DOHH2 (cell line): ENCODE results near the gene RHEX.

ENCODE experiments used
- H3F3A ChIP-seq: fragments of 200-600 bp; sonication (generic), shearing (Covaris generic); 2 replicates; pipeline ENCODE4 v1.6.0; 2016; ENCODE audit warnings: antibody characterized with exemption, mild to moderate bottlenecking; ENCODE audit not compliant: control insufficient read depth, insufficient read depth
- H3K27ac ChIP-seq: fragments of 200-600 bp; sonication (generic); 2 replicates; pipeline ENCODE4 v1.5.1; 2014; ENCODE audit warnings: low read depth, mild to moderate bottlenecking, low read length, moderate library complexity
- H3K27me3 ChIP-seq: fragments of 200-600 bp; sonication (generic); 2 replicates; pipeline ENCODE4 v1.6.1; 2014; ENCODE audit warnings: mild to moderate bottlenecking, low read length, mixed read lengths; ENCODE audit not compliant: control insufficient read depth
- H3K36me3 ChIP-seq: fragments of 200-600 bp; sonication (generic); 2 replicates; pipeline ENCODE4 v1.6.1; 2014; ENCODE audit warnings: mild to moderate bottlenecking, low read length, moderate library complexity, mixed read lengths; ENCODE audit not compliant: control insufficient read depth
- H3K4me1 ChIP-seq: fragments of 200-600 bp; sonication (generic); 2 replicates; pipeline ENCODE4 v1.6.1; 2014; ENCODE audit warnings: mild to moderate bottlenecking, low read length, mixed read lengths; ENCODE audit not compliant: control insufficient read depth
- H3K4me2 ChIP-seq: fragments of 200-600 bp; sonication (generic); 2 replicates; pipeline ENCODE4 v1.6.0; 2014; ENCODE audit warnings: mild to moderate bottlenecking, low read length, moderate library complexity
- H3K4me3 ChIP-seq: fragments of 200-600 bp; sonication (generic); 2 replicates; pipeline ENCODE4 v1.5.1; 2014; ENCODE audit warnings: mild to moderate bottlenecking, low read length, mixed read lengths
- H3K79me2 ChIP-seq: fragments of 200-600 bp; sonication (generic); 2 replicates; pipeline ENCODE4 v1.6.1; 2014; ENCODE audit warnings: mild to moderate bottlenecking, low read length, mixed read lengths; ENCODE audit not compliant: control insufficient read depth
- H3K9me2 ChIP-seq: fragments of 200-600 bp; sonication (generic); replicated peaks from 2 replicates; pipeline ENCODE4 v1.6.1; 2014; ENCODE audit warnings: mild to moderate bottlenecking, low read length, mixed read lengths; ENCODE audit not compliant: control insufficient read depth
- H3K9me3 ChIP-seq: fragments of 200-600 bp; sonication (generic); 2 replicates; pipeline ENCODE4 v1.6.1; 2014; ENCODE audit warnings: antibody characterized with exemption, low read length, mixed read lengths; ENCODE audit not compliant: control insufficient read depth, insufficient read depth
- H4K20me1 ChIP-seq: fragments of 200-600 bp; sonication (generic); 2 replicates; pipeline ENCODE4 v1.6.0; 2014; ENCODE audit warnings: low read depth, mild to moderate bottlenecking, antibody characterized with exemption, low read length, moderate library complexity; ENCODE audit not compliant: control insufficient read depth, insufficient read depth
- EZH2phosphoT487 ChIP-seq: fragments of 200-600 bp; sonication (generic); IDR thresholded peaks from 2 replicates; pipeline ENCODE4 v1.6.1; 2017; ENCODE audit warnings: borderline replicate concordance, mild to moderate bottlenecking, antibody characterized with exemption, low read length, moderate library complexity, mixed read lengths
- TF ChIP-seq, protein P1 (sequence below): fragments of 200-600 bp; sonication (generic); IDR thresholded peaks from one replicate; pipeline ENCODE4 v1.5.1; 2014; ENCODE audit warnings: antibody characterized with exemption, mild to moderate bottlenecking, low read depth, low read length; ENCODE audit not compliant: poor library complexity, severe bottlenecking

The RHEX gene

DNA sequence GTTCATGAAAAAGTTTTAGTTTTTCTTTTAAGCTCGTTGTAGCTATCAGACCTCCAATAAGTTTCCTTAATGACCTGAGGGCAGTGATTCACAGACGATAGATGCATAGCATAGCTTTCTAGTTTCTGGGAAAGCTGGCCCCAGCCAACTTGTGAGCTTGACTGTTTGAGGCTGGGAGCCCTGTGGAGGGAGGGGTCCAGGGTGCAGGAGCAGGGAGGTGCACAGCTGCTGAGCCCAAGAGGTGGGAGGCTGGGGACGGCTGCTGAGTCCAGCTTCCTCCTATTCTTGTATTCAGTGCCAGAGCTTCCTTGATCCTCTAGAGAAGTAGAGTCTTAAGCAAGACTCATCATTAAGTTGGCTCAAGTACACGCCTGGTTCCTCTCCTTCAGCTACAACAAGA, 75.2 kb downstream of the RHEX start:
- Histone ChIP-seq H3K79me2 (no peaks in the 10 kb centered on the region), H3K4me3 (no peak overlapping the region), H3K36me3 (no peaks in the 10 kb centered on the region), H3F3A (no peaks in the 10 kb centered on the region), H3K27ac (no peak overlapping the region), H4K20me1 (no peaks in the 10 kb centered on the region), H3K4me2 (no peak overlapping the region), H3K9me2 (no peaks in the 10 kb centered on the region), H3K4me1 (no peaks in the 10 kb centered on the region), H3K9me3 (no peaks in the 10 kb centered on the region), H3K27me3 (peaks cover 15% of the 10 kb centered on the region)
- TF ChIP-seq, protein P1, sequence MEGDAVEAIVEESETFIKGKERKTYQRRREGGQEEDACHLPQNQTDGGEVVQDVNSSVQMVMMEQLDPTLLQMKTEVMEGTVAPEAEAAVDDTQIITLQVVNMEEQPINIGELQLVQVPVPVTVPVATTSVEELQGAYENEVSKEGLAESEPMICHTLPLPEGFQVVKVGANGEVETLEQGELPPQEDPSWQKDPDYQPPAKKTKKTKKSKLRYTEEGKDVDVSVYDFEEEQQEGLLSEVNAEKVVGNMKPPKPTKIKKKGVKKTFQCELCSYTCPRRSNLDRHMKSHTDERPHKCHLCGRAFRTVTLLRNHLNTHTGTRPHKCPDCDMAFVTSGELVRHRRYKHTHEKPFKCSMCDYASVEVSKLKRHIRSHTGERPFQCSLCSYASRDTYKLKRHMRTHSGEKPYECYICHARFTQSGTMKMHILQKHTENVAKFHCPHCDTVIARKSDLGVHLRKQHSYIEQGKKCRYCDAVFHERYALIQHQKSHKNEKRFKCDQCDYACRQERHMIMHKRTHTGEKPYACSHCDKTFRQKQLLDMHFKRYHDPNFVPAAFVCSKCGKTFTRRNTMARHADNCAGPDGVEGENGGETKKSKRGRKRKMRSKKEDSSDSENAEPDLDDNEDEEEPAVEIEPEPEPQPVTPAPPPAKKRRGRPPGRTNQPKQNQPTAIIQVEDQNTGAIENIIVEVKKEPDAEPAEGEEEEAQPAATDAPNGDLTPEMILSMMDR: no peak
- no peak for TF ChIP-seq EZH2phosphoT487

DNA sequence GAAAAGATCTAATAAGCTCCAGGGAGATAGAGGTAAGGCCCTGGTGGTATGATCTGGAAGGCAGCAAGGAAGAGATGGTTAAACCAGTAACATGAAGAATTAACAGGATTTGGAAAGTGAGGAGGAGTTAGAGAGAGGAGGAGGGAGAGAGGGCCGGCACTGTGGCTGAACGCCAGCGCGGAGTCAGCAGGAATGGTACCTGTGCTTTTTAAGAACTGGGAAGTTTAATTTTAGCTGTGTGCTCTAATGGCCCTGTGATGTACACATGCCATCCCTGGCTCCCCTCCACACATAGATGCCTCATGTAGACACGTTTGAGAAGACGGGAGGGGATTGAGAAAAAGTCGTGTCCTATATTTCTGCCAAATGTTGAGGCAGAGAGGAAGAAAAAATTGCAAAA, 78.1 kb downstream of the RHEX start:
- no peak for TF ChIP-seq EZH2phosphoT487
- TF ChIP-seq, protein P1: no peak

DNA sequence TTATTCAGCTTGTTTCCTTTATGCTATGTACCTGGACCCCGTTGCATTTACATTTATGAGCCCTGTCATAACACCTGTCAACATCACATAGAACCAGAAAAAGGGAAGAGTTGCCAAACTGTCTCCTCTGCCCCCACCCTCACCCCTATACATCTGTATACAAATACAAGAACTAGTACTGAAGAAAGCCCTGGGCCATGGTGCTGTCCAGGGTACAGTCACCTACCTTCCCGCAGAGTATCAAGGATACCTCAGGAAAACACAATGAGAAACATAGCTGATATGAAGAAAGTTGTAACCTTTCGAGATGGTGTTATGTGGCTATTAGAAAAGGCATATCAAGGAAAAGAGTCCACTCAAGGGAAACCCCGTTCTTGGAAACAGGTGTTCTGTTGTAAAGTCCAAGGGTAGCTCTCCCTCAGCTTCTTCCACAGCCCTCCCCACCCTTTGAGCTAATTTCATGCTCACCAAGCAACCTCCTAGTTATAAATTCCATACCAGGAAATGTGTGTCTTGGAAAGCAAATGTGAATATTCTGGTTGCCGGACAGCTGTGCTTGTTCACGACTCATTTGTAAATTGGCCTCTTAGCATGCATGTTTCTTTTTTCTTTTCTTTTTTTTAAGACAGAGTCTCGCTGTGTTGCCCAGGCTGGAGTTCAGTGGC, 80.9 kb downstream of the RHEX start:
- Histone ChIP-seq H3K4me2 (no peak overlapping the region), H3K27ac (no peak overlapping the region), H3F3A (no peaks in the 10 kb centered on the region), H3K36me3 (no peaks in the 10 kb centered on the region), H4K20me1 (no peaks in the 10 kb centered on the region), H3K4me3 (no peak overlapping the region), H3K9me2 (no peaks in the 10 kb centered on the region), H3K79me2 (no peaks in the 10 kb centered on the region), H3K27me3 (peaks cover 16% of the 10 kb centered on the region), H3K9me3 (no peaks in the 10 kb centered on the region), H3K4me1 (no peaks in the 10 kb centered on the region)
- TF ChIP-seq, protein P1: no peak
- no peak for TF ChIP-seq EZH2phosphoT487

More for the DNA sequence above, 78.1 kb downstream of the RHEX start:
- H3K9me2 ChIP-seq: no peaks in the 10 kb centered on the region
- H3K36me3 ChIP-seq: no peaks in the 10 kb centered on the region
- H3F3A ChIP-seq: no peaks in the 10 kb centered on the region
- no peak overlapping the region for H3K4me2 ChIP-seq
- H3K4me3 ChIP-seq: no peak overlapping the region
- H4K20me1 ChIP-seq: no peaks in the 10 kb centered on the region
- H3K79me2 ChIP-seq: no peaks in the 10 kb centered on the region
- H3K9me3 ChIP-seq: no peaks in the 10 kb centered on the region
- no peak overlapping the region for H3K27ac ChIP-seq
- H3K4me1 ChIP-seq: no peaks in the 10 kb centered on the region
- peaks cover 20% of the 10 kb centered on the region for H3K27me3 ChIP-seq
